Caco-2 (cell line): Measurements from ENCODE around the gene MVB12B. TPM values are rescaled to one million over a fixed set of nuclear protein-coding genes. Genes with fewer than 3 reads are reported as not detected.

Experiments
- BruUV-seq: library from RNA; stranded (reverse); fragments of 400-500 nt; replicated peaks from 2 replicates; lab custom pipeline; 2021; lab: Mats Ljungman, UMichigan
- CTCF ChIA-PET: fragments of 300-600 bp; sonication (Branson Sonifier 250); formaldehyde crosslinking; loops from one replicate; lab custom pipeline; 2022; ENCODE audit warnings: antibody characterized with exemption; lab: Charles Lee
- POLR2A ChIA-PET: fragments of 300-600 bp; sonication (Branson Sonifier 250); formaldehyde crosslinking; loops from one replicate; lab custom pipeline; 2022; ENCODE audit warnings: antibody characterized with exemption; lab: Charles Lee
- DNase-seq, 2 experiments: peaks; one replicate each; pipeline versions ENCODE4 v3.0.0 to v3.0.0-alpha.2; 2020 to 2022
- H3K27me3 ChIP-seq: replicated peaks from 2 replicates; pipeline ENCODE4 v1.6.0; 2011; ENCODE audit warnings: low read length; ENCODE audit not compliant: control insufficient read depth, insufficient read depth
- H3K36me3 ChIP-seq: 2 replicates; pipeline ENCODE4 v1.5.1; 2011; ENCODE audit warnings: low read length; ENCODE audit not compliant: control insufficient read depth, insufficient read depth
- H3K4me1 ChIP-seq: fragments of 250-450 bp; sonication (Bioruptor Pico); 2 replicates; pipeline ENCODE4 v1.5.1; 2020; ENCODE audit warnings: mild to moderate bottlenecking
- H3K4me3 ChIP-seq: 2 replicates; pipeline ENCODE4 v1.5.1; 2011; ENCODE audit warnings: low read depth, mild to moderate bottlenecking, control low read depth, low read length
- H3K9me3 ChIP-seq: fragments of 250-450 bp; sonication (Bioruptor Pico); 2 replicates; pipeline ENCODE4 v1.5.1; 2020; ENCODE audit warnings: mild to moderate bottlenecking, moderate library complexity
- H3K27ac Mint-ChIP-seq: one replicate; pipeline ENCODE4 v1.8.0; 2022; ENCODE audit warnings: mixed read lengths; ENCODE audit not compliant: unreplicated experiment
- H3K27me3 Mint-ChIP-seq: one replicate; pipeline ENCODE4 v1.8.0; 2022; ENCODE audit warnings: mixed read lengths; ENCODE audit not compliant: insufficient read depth, unreplicated experiment
- H3K36me3 Mint-ChIP-seq: one replicate; pipeline ENCODE4 v1.8.0; 2022; ENCODE audit warnings: mild to moderate bottlenecking, mixed read lengths; ENCODE audit not compliant: insufficient read depth, unreplicated experiment
- H3K4me1 Mint-ChIP-seq: one replicate; pipeline ENCODE4 v1.8.0; 2022; ENCODE audit warnings: low read depth, mixed read lengths; ENCODE audit not compliant: unreplicated experiment
- H3K4me3 Mint-ChIP-seq: one replicate; pipeline ENCODE4 v1.8.0; 2022; ENCODE audit warnings: mild to moderate bottlenecking, moderate library complexity, mixed read lengths; ENCODE audit not compliant: unreplicated experiment
- H3K9me3 Mint-ChIP-seq: one replicate; pipeline ENCODE4 v1.8.0; 2022; ENCODE audit warnings: mixed read lengths; ENCODE audit not compliant: unreplicated experiment
- intact Hi-C: fragments of 100-400 bp; cut with micrococcal nuclease; formaldehyde crosslinking; loops from one replicate; pipeline ENCODE4 v1.10.0; 2022; ENCODE audit not compliant: unreplicated experiment
- total RNA-seq: library from RNA; stranded (reverse); gene quantifications from 2 replicates; pipeline ENCODE4 v1.2.3, GENCODE V29; 2022
- TF ChIP-seq, protein P1 (sequence below), 2 experiments: fragments of 200-600 bp in 1 of 2; IDR thresholded peaks; 1 replicate in 1 of 2; 2 replicates in 1 of 2; pipeline versions ENCODE4 v1.5.1 to v1.8.0; 2011 to 2022; ENCODE audit warnings: antibody characterized with exemption in 1 of 2, control low read depth in 1 of 2, inconsistent platforms in 1 of 2, low read depth in 1 of 2, low read length in 1 of 2, mild to moderate bottlenecking in 1 of 2, moderate library complexity in 1 of 2; ENCODE audit not compliant: insufficient read depth in 1 of 2, severe bottlenecking in 1 of 2, unreplicated experiment in 1 of 2

Gene MVB12B
- total RNA-seq, 1 experiment from 2014 or later: 24.4 TPM

DNA sequence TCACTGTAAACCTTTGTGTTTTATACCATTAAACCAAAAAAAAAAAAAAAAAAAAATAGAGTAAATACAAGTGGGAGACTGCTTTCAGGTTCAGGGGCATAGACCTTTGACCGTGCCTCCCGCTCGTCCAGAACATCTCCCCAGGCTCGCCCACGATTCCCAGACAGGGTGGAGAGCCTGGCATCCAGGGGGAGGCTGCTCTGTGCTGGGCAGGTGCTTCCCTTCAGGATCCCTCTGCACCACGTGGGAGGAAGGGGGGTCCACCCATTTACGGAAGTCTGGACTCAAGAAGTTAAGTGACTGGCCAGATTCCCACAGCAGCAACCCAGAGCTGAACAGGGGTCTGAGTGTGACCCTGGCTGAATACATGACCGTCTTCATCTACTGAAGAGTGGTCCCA, 161.7 kb downstream of the MVB12B start:
- no peak overlapping the region for H3K4me3 Mint-ChIP-seq
- Histone ChIP-seq H3K36me3 (no peaks in the 10 kb centered on the region), H3K27me3 (no peaks in the 10 kb centered on the region), H3K4me1 (no peaks in the 10 kb centered on the region), H3K4me3 (no peak overlapping the region), H3K9me3 (no peaks in the 10 kb centered on the region)
- H3K9me3 Mint-ChIP-seq: no peaks in the 10 kb centered on the region
- DNase-seq: no peak
- POLR2A ChIA-PET: no interaction called here
- H3K4me1 Mint-ChIP-seq: no peaks in the 10 kb centered on the region
- no peaks in the 10 kb centered on the region for H3K27me3 Mint-ChIP-seq
- no peak overlapping the region for H3K27ac Mint-ChIP-seq
- BruUV-seq: no TSS peak
- CTCF ChIA-PET: no interaction called here
- TF ChIP-seq, protein P1, sequence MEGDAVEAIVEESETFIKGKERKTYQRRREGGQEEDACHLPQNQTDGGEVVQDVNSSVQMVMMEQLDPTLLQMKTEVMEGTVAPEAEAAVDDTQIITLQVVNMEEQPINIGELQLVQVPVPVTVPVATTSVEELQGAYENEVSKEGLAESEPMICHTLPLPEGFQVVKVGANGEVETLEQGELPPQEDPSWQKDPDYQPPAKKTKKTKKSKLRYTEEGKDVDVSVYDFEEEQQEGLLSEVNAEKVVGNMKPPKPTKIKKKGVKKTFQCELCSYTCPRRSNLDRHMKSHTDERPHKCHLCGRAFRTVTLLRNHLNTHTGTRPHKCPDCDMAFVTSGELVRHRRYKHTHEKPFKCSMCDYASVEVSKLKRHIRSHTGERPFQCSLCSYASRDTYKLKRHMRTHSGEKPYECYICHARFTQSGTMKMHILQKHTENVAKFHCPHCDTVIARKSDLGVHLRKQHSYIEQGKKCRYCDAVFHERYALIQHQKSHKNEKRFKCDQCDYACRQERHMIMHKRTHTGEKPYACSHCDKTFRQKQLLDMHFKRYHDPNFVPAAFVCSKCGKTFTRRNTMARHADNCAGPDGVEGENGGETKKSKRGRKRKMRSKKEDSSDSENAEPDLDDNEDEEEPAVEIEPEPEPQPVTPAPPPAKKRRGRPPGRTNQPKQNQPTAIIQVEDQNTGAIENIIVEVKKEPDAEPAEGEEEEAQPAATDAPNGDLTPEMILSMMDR (IDR thresholded peaks at IDR 0.05; ENCODE audit: insufficient read depth in 1 of 2, low read depth in 1 of 2, low read length in 1 of 2, severe bottlenecking in 1 of 2, unreplicated experiment in 1 of 2): no peak
- no peaks in the 10 kb centered on the region for H3K36me3 Mint-ChIP-seq
- intact Hi-C loops: no loop called here

DNA sequence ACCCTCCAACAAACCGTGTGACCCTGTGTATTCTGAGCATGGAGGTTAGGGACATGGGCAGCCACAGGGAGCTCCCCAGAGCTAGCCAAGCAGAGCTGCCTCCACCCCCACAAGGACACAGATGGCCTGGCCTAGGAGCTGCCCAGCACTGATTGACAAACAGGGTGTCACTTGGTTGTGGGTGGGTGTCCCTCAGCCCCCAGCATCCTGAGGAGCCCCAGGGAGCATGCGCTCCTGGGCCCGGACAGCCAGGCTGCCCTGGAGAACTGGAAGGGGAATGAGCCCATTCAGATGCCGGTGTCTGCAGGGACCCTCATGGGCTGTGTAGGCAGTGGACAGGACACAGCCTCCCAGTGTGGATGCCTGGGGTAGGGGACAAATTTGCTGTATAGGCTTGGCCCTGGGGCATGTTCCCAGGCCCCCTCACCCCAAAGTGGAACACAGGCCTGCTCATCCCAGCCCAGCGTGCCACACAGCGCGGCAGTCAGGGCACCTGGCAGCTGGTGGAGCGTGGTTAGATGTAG, 162.3 kb downstream of the MVB12B start:
- Mint-ChIP-seq H3K36me3 (no peaks in the 10 kb centered on the region), H3K4me3 (no peak overlapping the region), H3K27me3 (no peaks in the 10 kb centered on the region), H3K4me1 (no peaks in the 10 kb centered on the region), H3K27ac (no peak overlapping the region), H3K9me3 (no peaks in the 10 kb centered on the region)
- Histone ChIP-seq H3K36me3 (no peaks in the 10 kb centered on the region), H3K9me3 (no peaks in the 10 kb centered on the region), H3K27me3 (no peaks in the 10 kb centered on the region), H3K4me3 (no peak overlapping the region), H3K4me1 (no peaks in the 10 kb centered on the region)
- BruUV-seq: no TSS peak
- ChIA-PET CTCF (no interaction called here), POLR2A (no interaction called here)
- TF ChIP-seq, protein P1 (IDR thresholded peaks at IDR 0.05; ENCODE audit: insufficient read depth in 1 of 2, low read depth in 1 of 2, low read length in 1 of 2, severe bottlenecking in 1 of 2, unreplicated experiment in 1 of 2): no peak
- intact Hi-C loops: no loop called here
- DNase-seq: no peak

DNA sequence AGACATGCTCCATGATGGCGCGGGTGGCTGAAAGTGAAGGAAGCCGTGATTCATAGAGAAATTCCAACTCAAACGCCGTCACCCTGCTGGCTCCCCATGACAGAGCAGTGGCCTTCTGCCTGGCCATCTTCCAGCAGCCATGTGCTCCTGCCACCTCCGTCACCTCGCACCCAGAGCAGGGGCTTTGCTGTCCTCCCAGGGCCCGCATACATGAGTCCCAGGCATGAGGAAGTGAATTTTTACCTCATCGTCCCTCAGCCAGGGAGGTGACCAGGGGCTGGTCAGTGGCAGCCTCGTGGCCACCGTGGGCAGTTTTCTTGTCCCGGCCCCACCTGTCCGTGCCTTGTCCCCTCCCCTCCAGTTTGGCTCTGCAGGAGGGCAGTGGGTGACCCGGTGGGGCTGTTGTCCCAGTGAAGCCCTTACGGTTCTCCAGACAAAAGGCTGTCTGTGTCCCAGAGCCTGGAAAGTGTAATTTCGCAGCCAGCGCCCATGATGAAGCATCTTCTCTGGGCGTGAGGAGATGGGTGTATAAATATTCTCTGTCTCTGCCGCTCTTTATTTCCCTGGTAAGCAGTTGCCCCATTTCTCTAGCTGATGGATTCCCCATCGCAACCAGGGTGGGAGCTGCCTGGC, 163.1 kb downstream of the MVB12B start:
- no peaks in the 10 kb centered on the region for H3K36me3 ChIP-seq
- no peak overlapping the region for H3K4me3 ChIP-seq
- H3K27me3 ChIP-seq: no peaks in the 10 kb centered on the region
- CTCF ChIA-PET: no interaction called here
- intact Hi-C loops: loop anchor here (2.0 to 10.0 kb wide), 4 partner anchors 91 to 932 kb away; no protein-coding TSS in a partner anchor
- no peak for DNase-seq
- no peaks in the 10 kb centered on the region for H3K4me1 ChIP-seq
- POLR2A ChIA-PET: no interaction called here
- no TSS peak for BruUV-seq
- TF ChIP-seq, protein P1 (IDR thresholded peaks at IDR 0.05; ENCODE audit: insufficient read depth in 1 of 2, low read depth in 1 of 2, low read length in 1 of 2, severe bottlenecking in 1 of 2, unreplicated experiment in 1 of 2): no peak
- no peaks in the 10 kb centered on the region for H3K9me3 ChIP-seq
- Mint-ChIP-seq H3K9me3 (no peaks in the 10 kb centered on the region), H3K27me3 (no peaks in the 10 kb centered on the region), H3K27ac (no peak overlapping the region), H3K4me3 (no peak overlapping the region), H3K36me3 (no peaks in the 10 kb centered on the region), H3K4me1 (no peaks in the 10 kb centered on the region)
